Measurements from ENCODE around the gene ACTN4. TPM values are rescaled to one million over a fixed set of nuclear protein-coding genes. Genes with fewer than 3 reads are reported as not detected.

The ACTN4 gene
- total RNA-seq, 1 experiment from 2014 or later: 506 TPM

DNA sequence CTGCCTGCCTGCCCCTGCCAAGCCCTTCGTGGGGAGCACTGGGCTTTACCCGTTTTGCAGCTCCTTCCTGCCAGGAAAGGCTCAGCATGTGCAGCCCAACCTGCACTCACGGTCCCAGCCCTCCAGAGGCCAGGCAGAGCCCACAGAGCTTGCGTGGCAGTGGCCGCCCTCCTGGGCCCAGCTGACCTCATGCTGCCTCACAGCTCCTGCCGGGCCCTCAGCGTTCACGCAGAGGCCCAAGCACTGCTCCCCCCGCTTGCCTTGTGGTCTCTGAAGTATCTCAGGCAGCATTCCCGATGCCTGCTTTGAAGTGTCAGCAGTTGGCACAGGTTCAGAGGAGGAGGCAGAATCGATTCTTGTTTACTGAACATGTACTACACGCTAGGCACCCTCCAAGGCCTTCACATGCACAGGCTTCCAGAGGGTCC, 64.3 kb downstream of the ACTN4 start (continued):
- TF ChIP-seq, protein P1, sequence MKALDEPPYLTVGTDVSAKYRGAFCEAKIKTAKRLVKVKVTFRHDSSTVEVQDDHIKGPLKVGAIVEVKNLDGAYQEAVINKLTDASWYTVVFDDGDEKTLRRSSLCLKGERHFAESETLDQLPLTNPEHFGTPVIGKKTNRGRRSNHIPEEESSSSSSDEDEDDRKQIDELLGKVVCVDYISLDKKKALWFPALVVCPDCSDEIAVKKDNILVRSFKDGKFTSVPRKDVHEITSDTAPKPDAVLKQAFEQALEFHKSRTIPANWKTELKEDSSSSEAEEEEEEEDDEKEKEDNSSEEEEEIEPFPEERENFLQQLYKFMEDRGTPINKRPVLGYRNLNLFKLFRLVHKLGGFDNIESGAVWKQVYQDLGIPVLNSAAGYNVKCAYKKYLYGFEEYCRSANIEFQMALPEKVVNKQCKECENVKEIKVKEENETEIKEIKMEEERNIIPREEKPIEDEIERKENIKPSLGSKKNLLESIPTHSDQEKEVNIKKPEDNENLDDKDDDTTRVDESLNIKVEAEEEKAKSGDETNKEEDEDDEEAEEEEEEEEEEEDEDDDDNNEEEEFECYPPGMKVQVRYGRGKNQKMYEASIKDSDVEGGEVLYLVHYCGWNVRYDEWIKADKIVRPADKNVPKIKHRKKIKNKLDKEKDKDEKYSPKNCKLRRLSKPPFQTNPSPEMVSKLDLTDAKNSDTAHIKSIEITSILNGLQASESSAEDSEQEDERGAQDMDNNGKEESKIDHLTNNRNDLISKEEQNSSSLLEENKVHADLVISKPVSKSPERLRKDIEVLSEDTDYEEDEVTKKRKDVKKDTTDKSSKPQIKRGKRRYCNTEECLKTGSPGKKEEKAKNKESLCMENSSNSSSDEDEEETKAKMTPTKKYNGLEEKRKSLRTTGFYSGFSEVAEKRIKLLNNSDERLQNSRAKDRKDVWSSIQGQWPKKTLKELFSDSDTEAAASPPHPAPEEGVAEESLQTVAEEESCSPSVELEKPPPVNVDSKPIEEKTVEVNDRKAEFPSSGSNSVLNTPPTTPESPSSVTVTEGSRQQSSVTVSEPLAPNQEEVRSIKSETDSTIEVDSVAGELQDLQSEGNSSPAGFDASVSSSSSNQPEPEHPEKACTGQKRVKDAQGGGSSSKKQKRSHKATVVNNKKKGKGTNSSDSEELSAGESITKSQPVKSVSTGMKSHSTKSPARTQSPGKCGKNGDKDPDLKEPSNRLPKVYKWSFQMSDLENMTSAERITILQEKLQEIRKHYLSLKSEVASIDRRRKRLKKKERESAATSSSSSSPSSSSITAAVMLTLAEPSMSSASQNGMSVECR (CRISPR knock-in tag; IDR thresholded peaks at IDR 0.05; ENCODE audit: borderline replicate concordance): no peak
- TF ChIP-seq, protein P2, sequence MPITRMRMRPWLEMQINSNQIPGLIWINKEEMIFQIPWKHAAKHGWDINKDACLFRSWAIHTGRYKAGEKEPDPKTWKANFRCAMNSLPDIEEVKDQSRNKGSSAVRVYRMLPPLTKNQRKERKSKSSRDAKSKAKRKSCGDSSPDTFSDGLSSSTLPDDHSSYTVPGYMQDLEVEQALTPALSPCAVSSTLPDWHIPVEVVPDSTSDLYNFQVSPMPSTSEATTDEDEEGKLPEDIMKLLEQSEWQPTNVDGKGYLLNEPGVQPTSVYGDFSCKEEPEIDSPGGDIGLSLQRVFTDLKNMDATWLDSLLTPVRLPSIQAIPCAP (CRISPR knock-in tag; IDR thresholded peaks at IDR 0.05): no peak
- TF ChIP-seq, protein P3, sequence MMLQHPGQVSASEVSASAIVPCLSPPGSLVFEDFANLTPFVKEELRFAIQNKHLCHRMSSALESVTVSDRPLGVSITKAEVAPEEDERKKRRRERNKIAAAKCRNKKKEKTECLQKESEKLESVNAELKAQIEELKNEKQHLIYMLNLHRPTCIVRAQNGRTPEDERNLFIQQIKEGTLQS (CRISPR knock-in tag; conservative IDR thresholded peaks at IDR 0.05): no peak
- TF ChIP-seq RORB (CRISPR knock-in tag; IDR thresholded peaks at IDR 0.05) (no peak), GRHL2 (CRISPR knock-in tag; IDR thresholded peaks at IDR 0.05; ENCODE audit: insufficient replicate concordance, severe bottlenecking) (no peak), ATF1 (CRISPR knock-in tag; IDR thresholded peaks at IDR 0.05) (no peak)

DNA sequence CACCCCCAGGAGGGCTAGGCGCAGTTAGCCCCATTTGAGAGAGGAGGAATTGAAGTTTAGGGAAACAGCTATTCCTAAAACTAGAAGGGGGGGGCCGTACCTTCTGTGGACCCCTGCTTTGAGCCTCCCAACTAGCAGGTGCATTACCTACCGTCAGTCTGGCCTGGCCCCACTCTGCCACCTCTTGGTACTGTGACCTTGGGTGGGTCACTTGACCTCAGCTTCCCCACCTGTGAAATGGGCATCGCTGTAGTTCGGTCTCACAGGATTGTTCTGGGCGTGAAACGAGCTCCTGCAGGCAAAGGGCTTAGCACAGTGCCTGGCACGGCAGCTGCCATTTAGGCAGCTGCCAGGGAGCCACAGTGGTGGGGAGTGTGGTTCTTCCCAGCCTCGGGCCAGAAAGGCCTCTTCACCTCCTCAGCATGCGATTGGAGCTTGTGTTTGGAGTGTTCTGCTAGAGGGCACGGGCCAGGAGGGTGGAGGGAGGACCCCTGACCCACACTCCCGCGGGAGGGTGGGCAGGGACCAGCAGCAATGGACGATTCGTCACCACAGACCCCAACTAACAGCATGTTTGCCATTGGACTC, 64.8 kb downstream of the ACTN4 start:
- H3K9me3 Mint-ChIP-seq: no peaks in the 10 kb centered on the region
- no peak for DNase-seq (ENCODE audit: low spot score)
- peaks cover 52% of the 10 kb centered on the region for H3K36me3 Mint-ChIP-seq
- H3K27me3 Mint-ChIP-seq (ENCODE audit: low read depth): no peaks in the 10 kb centered on the region
- ChIA-PET POLR2A (interaction anchor here (1.2 kb wide), 1 partner anchor 13 kb away, joined by 3 read pairs; no protein-coding TSS in a partner anchor), CTCF (no interaction called here)
- TF ChIP-seq ZNF263 (CRISPR knock-in tag; IDR thresholded peaks at IDR 0.05; ENCODE audit: low read depth): no peak
- no peak for TF ChIP-seq ETV6 (CRISPR knock-in tag; IDR thresholded peaks at IDR 0.05)
- no peak for TF ChIP-seq PRRX2 (CRISPR knock-in tag; IDR thresholded peaks at IDR 0.05)
- no peak for TF ChIP-seq TCF7 (CRISPR knock-in tag; IDR thresholded peaks at IDR 0.05; ENCODE audit: low read depth)
- TF ChIP-seq, protein P4, sequence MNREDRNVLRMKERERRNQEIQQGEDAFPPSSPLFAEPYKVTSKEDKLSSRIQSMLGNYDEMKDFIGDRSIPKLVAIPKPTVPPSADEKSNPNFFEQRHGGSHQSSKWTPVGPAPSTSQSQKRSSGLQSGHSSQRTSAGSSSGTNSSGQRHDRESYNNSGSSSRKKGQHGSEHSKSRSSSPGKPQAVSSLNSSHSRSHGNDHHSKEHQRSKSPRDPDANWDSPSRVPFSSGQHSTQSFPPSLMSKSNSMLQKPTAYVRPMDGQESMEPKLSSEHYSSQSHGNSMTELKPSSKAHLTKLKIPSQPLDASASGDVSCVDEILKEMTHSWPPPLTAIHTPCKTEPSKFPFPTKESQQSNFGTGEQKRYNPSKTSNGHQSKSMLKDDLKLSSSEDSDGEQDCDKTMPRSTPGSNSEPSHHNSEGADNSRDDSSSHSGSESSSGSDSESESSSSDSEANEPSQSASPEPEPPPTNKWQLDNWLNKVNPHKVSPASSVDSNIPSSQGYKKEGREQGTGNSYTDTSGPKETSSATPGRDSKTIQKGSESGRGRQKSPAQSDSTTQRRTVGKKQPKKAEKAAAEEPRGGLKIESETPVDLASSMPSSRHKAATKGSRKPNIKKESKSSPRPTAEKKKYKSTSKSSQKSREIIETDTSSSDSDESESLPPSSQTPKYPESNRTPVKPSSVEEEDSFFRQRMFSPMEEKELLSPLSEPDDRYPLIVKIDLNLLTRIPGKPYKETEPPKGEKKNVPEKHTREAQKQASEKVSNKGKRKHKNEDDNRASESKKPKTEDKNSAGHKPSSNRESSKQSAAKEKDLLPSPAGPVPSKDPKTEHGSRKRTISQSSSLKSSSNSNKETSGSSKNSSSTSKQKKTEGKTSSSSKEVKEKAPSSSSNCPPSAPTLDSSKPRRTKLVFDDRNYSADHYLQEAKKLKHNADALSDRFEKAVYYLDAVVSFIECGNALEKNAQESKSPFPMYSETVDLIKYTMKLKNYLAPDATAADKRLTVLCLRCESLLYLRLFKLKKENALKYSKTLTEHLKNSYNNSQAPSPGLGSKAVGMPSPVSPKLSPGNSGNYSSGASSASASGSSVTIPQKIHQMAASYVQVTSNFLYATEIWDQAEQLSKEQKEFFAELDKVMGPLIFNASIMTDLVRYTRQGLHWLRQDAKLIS (CRISPR knock-in tag; IDR thresholded peaks at IDR 0.05; ENCODE audit: borderline replicate concordance): no peak
- TF ChIP-seq ZNF671 (CRISPR knock-in tag; IDR thresholded peaks at IDR 0.05): no peak
- TF ChIP-seq, protein P5, sequence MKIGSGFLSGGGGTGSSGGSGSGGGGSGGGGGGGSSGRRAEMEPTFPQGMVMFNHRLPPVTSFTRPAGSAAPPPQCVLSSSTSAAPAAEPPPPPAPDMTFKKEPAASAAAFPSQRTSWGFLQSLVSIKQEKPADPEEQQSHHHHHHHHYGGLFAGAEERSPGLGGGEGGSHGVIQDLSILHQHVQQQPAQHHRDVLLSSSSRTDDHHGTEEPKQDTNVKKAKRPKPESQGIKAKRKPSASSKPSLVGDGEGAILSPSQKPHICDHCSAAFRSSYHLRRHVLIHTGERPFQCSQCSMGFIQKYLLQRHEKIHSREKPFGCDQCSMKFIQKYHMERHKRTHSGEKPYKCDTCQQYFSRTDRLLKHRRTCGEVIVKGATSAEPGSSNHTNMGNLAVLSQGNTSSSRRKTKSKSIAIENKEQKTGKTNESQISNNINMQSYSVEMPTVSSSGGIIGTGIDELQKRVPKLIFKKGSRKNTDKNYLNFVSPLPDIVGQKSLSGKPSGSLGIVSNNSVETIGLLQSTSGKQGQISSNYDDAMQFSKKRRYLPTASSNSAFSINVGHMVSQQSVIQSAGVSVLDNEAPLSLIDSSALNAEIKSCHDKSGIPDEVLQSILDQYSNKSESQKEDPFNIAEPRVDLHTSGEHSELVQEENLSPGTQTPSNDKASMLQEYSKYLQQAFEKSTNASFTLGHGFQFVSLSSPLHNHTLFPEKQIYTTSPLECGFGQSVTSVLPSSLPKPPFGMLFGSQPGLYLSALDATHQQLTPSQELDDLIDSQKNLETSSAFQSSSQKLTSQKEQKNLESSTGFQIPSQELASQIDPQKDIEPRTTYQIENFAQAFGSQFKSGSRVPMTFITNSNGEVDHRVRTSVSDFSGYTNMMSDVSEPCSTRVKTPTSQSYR (CRISPR knock-in tag; IDR thresholded peaks at IDR 0.05): no peak
- TF ChIP-seq, protein P2 (CRISPR knock-in tag; IDR thresholded peaks at IDR 0.05): no peak
- no peak for TF ChIP-seq ZNF317 (CRISPR knock-in tag; IDR thresholded peaks at IDR 0.05; ENCODE audit: borderline replicate concordance, low read depth)
- TF ChIP-seq GTF2I (CRISPR knock-in tag; conservative IDR thresholded peaks at IDR 0.05): no peak
- TF ChIP-seq FOXP1 (CRISPR knock-in tag; IDR thresholded peaks at IDR 0.05; ENCODE audit: borderline replicate concordance): no peak
- TF ChIP-seq TEAD1 (CRISPR knock-in tag; IDR thresholded peaks at IDR 0.05): no peak
- no peak for TF ChIP-seq ATF1 (CRISPR knock-in tag; IDR thresholded peaks at IDR 0.05)
- no peak for TF ChIP-seq NR1H2 (CRISPR knock-in tag; IDR thresholded peaks at IDR 0.05)
- TF ChIP-seq CBFB (CRISPR knock-in tag; IDR thresholded peaks at IDR 0.05; ENCODE audit: low read depth): no peak
- no peak overlapping the region for H3K27ac Mint-ChIP-seq
- ATAC-seq: no peak
- no peaks in the 10 kb centered on the region for H3K4me1 Mint-ChIP-seq
- H3K4me3 Mint-ChIP-seq: no peak overlapping the region
